Stimulated activated CD8-positive, alpha-beta memory T cell treated with anti-CD3 and anti-CD28 coated beads, Interleukin-4, amount 100 ng/mL, for 24 hours (primary cell): ENCODE measurements around the gene UVSSA.
"Not testable (repeated sequence)": the region's sequence is repeated elsewhere in the genome, so short reads cannot be mapped to it uniquely, and the experiment has no call there.

ENCODE experiments used
- DNase-seq: peaks from one replicate; pipeline ENCODE4 v3.0.0-alpha.2; 2020; ENCODE audit warnings: low read depth

UVSSA gene

DNA sequence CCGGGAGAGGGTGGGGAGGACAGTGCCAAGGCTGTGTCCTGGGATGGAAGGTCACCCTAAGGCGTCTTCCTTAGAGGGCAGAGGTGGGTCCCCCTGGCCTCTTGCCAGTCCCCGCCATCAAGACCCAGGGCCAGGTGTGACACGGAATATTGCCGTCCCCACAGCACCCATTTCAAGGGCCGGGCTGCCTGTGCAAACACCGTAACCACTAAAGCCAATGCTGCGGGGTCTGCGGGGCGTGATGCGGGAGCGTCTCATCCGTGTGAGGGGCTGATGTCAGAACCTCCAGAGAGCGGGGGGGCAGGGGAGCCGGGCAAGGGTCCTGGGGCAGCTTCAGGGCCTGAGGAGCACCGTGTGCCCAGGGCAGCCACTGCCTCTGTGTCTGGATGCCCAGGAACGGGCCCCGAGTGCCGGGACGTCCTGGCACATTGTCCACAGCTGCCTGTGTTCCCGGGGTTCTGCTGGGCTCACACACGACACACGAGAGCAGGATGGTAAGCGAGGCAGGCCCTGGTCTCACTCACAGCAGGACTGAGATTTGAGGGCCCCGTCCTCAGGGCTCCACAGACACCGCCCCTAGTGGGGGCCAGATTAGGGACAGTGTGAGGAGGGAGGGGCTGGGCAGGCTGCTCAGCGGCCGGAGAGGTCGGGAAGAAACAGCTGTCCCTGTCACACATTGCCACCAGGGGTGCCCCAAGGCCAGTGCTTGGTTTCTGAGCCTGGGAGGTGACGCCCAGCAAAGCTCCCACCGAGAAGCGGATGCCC, 30.0 kb downstream of the UVSSA start:
- no peak for DNase-seq

DNA sequence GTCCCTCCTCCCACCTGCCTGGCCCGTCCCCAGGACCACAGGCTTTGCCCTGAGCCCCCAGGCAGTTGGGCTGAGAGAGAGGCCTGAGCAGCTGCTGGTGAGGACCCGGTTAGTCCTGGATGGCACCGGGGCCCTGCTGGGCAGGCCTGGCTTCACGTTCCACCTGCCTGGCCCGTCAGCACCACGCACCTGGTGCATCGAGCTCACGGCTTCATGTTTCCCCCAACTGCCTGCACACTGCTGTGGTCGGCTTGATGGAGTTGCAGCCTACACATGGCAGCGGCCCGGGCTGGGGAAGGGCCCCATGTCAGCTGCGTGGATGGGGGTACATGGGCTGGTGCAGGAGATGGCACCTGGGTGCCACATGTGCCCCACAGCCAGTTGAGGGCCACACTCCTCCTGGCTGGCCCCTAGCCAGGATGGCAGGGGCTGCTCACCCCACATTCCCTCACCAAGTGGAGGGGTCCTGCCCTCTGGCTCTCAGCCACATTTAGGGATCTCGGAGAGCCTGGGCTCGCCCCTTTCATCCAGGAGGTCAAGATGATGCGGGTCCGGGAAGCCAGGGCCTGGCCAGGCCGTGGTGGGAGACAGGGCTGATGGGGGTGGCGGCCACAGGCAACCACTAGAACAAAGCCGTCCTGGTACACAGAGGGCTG, 30.7 kb downstream of the UVSSA start:
- DNase-seq, result no peak

DNA sequence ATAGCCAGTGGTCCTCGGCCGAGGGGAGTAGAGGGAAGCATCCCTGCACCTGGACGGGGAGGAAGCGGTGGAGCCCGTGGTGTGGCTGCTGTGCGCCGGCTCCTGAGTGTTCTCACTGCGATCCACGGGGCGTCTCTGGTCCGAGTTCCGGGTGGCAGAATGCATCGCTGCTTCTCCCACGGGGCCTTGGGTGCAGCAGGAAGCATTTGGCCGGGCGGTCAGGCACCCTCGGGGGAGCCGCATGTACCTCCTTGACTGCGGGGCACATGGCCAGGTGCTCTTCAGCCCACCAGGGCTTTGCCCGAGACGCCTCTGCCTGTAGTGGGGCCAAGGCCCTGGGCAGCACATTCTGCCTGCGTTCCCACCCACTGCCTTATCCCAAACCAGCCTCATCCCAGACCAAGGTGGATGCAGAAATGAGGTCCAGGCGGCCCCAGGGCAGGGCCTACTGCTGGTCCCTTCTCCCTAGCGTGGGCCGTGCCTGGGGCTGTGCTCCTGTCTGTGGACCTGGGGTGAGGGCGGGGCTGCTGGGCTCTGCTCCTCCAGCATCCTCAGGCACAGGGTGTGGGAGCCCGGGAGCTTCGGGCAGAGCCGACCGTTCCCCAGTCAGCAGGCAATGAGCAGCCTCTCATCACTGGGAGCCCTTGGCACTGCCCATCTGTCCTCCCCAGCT, 31.7 kb downstream of the UVSSA start:
- DNase-seq, result no peak

DNA sequence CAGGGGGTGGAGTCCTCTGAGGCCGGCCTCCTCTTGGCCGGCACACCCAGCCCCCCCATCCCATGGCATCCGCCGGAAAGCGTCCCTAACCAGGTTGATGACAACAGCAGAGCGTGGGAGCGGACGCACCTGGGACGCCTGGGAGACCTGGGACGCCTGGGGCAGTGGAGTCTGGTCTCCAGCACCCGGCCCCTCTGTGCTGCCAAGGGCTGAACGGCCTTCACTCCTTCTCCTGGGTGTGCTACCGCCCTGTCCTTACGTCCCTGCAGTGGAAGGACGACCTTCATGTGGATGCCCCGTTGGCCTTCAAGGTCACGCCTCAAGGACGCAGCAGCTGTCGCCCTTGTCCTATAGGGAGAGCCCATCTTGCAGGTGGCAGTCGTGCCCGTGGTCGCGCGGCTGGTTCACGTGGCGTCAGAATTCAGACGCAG, 32.4 kb downstream of the UVSSA start:
- no peak for DNase-seq

DNA sequence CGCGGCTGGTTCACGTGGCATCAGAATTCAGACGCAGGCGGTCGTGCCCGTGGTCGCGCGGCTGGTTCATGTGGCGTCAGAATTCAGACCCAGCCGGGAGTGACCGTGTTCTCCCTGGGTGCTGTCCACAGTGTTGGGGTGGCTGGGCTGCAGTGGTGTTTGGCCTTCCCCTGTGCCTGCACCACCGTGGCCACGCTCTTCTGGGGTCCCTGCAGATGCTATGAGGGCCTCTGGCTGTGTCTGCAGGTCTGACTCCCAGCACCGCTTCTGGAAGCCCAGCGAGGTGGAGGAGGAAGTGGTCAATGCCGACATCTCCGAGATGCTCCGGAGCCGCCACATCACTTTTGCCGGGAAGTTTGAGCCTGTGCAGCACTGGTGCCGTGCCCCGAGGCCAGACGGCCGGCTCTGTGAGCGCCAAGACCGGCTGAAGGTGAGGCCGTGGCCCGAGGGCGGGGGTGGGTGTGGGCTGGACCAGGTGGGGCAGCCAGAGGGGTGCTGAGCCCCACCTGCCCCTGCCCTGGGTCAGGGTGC, 32.9 kb downstream of the UVSSA start:
- DNase-seq, result no peak

DNA sequence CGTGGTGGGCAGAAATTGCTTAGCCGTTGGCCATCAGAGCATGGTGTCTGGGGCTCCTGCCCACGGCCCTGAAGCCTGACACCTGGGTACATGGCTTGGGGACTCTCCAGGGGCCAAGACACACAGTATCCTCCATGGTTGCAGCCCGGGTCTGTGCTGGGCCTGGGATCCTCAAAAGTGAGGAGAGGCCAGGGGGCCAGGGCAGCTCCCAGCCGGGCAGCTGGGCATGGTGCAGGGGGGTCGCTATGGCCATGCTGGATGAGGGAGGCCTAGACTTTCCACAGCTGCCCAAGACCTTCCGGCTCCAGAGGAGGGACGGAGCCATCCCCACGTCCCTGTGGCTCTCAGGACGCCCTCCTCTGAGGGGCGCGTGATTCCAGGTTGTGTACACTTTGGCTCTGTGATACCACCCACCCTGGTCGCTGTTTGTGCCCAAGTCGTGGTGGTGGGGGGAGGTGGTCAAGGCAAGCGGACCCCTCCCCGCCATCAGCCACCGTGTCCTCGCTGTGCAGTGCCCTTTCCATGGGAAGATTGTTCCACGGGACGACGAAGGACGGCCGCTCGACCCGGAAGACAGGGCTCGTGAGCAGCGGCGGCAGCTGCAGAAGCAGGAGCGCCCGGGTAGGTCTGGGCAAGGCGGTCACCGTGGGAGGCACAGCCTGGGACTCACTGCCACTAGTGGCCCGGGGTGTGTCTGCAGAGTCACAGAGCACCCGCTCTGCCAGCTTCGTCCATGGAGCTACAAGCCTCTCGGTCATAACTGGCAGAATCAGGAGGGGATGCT, 33.6 kb downstream of the UVSSA start:
- no peak for DNase-seq

DNA sequence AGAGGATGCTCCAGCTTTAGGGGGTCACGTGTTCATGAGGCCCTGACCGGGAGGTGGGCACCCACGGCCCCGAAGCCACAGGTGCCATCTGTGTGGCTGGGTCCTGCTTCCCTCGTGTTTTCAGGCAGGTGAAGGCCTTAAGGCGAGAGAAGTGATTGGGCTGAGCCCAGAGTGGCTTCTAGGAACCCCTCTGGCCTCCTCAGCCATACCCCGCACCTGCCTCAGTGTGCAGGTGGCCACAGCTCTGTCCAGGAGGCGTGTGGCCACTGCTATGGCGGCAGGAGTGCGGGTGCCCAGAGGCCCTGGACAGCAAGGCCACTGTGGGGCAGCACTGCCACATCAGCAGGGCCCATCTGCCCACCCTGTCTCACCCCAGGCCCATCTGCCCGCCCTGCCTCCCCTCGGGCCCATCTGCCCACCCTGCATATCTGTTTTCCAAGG, 34.2 kb downstream of the UVSSA start:
- DNase-seq, result no peak

DNA sequence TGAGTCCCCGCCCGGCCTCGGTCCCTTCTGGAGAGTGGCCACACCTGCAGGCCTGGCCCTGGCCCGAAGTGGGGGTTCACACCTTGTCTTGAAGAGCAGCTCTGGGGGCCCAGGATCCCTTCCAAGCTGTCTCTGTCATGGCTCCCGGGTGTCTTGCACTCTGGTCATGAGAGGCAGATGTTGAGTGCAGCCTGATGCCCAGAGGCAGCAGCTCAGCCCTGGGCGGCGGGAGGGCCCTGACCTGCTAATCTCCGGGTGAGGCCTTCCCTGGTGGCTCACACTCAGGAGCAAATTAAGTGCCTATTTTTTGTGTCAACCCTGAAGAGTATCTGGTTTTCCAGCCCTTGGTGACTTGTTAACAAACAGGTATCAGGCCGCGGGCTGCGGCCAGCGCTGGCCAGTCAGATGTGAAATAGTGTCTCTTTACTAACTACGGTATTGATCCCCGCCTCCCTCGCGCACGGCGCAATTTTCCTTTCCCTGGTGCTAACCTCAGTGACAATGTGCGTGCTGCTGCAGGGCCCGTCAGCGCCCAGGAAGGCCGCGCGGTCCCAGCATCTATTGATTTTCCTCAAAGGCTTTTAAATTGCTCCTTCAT, 35.0 kb downstream of the UVSSA start:
- DNase-seq, result no peak

DNA sequence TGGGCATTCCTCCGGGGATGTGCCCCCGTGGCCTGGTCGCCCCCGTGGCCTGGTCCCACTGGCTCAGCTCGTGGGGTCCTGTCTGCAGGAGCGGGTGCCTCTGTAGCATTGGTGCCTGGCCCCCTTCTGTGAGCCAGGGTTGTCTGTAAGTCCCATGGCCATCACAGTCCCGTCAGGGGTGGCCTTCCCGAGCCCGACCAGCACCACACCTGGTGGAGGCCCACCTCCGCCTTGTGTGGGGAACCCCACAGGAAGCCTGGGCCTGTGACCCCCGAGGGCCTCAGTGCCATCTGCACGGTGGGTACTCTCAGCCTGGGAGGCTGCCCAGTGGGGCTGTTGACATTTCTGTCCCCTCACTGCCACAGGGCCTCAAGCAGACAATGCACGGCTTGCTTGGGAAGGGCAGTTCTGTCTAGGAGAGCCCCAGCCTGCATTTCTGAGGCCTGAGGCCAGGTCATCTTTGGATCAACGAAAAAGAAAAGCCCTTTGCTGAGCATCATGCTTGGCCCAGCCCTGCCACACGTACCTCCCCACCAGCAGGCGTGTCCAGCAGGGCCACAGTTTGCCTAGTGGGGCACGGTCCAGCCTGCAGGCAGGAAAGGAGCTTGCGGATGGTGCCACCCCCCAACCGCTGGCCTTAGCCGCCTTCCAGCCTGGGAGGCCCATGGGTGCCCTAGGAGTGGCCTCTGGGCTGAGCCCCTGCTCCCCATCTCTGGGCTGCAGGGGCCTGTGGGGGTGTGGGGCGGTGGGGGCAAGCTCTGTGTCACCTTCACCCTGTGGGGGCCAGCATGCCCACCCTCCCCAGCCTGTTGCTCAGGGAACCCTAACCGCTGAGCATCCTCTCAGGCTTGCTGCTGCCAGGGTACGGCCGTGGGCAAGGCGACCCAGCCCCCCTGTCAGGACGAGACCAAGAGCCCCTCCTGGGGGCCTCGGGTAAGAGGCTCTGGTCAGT, 36.0 kb downstream of the UVSSA start:
- DNase-seq, result no peak

DNA sequence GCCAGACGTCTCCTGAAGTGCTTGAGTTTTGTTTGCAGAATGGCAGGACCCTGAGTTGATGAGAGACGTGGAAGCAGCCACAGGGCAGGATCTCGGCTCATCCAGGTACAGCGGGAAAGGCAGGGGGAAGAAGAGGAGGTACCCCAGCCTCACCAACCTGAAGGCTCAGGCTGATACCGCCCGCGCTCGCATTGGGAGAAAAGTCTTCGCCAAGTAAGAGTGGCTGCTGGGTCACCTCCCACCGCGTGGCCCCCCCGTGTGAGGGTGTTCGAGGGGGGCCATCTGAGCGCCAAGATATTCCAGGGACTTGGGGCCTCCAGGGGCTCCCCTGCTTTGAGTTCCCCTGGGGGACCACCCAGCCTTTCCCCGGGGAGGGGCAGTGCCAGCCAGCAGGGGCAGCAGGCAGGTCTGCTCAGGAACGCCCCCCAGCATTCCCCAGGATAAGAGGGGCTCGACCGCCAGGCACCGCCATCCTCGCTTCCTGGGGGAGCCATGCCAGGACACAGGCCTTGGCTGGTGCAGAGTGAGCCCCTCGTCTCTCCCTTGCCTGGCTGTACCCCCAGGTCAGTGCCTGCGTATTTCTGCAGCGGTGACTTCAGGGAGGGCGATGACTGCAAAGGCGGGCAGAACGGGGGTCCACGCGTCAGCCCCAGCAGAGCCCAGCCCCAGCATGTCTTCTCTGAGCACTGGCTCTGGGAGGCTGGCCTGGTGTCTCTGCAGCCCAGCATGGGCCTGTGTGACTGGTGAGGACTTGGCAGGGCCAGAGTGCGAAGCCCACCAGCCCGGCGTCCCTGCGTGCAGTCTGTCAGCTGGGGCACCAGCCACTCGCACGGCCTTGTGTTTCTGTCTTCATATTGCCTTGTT, 37.0 kb downstream of the UVSSA start:
- no peak for DNase-seq

DNA sequence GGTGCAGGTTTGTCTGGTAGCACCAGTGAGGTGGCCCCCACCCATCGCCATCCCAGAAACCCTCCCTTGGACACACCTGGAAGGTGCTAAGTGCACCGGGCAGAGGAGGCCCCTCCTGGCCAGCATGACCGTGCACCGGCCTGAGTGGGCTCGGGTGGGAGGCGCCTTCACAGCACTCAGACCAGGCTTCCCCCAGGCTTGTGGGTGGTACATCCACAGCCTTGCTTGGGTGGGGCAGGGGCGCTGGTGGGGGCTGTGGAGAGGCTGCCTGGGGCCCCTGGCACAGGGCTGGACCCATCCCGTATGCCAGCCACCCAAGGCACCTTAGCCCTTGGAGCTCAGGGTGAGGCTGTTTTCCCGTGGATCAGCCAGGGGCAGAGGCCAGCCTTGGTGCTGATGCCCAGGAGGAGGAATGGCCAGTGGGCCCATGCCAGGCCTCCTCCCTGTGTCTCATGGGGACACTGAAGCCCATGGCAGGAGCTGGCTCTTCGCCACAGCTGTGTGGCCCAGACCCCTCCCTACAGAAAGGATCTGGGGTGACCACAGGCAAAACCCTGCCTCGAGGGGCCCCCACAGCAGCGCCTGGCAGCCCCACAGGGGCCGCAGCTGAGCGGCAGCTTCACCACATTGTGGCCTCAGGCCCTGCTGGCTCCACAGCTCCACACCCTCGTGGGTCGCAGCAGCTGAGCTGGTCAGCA, 37.8 kb downstream of the UVSSA start:
- no peak for DNase-seq

DNA sequence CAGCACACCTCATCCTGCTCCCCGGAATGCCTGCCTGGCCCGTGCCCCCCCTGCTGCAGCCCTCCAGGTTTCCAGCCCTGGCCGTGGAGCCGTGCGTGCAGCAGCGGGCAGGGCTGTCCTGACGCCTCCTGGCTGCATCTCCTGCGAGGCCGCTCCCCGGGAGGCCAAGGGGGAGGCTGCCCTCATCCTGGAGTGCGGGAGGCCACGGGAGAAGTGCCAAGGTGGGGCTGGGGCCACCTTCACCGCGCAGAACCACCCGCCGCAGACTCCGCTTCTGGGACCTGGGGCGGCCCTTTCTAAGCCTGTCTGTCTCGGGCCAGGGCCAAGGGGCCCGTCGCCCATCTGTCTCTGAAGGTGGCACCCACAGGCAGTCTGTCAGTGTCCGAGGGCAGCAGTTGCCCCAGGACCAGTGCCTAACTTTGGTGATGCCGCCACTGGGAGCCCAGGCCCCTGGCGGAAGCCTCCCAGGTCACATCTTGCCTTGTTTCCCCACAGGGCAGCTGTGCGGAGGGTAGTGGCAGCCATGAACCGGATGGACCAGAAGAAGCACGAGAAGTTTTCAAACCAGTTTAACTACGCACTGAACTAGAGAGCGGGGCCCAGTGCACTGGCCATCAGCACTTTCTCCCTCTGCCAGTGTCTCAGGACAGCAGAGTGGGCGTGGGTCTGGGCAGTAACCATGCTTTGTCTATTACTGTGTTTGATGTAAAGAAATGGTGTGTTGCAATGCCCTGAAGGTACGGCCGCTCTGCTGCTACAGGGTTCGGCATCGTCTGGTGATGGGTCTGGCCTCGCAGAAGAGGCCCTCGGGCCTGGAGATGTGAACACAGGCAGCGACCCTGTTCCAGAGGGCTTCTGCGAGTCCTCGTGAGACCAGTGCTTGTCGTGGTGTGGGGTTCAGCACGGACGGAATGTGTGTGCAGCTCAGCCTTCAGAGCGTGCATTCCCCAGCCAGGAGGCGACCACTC, 38.6 kb downstream of the UVSSA start:
- DNase-seq, result no peak

DNA sequence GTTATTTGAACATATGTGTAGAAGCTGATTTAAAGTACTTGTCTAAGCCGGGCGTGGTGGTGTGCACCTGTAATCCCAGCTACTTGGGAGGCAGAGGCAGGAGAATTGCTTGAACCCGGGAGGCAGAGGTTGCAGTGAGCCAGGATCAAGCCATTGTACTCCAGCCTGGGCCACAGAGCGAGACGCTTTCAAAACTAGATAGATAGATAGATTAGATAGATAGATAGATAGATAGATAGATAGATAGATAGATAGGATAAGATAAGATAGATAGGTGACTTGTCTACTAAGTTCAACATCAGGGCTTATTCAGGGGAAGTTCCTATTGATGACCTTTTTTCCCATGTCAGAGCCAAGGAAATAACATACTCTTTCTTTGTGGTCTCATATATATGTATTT, 46.4 kb downstream of the UVSSA start:
- DNase-seq, result not testable (repeated sequence)

DNA sequence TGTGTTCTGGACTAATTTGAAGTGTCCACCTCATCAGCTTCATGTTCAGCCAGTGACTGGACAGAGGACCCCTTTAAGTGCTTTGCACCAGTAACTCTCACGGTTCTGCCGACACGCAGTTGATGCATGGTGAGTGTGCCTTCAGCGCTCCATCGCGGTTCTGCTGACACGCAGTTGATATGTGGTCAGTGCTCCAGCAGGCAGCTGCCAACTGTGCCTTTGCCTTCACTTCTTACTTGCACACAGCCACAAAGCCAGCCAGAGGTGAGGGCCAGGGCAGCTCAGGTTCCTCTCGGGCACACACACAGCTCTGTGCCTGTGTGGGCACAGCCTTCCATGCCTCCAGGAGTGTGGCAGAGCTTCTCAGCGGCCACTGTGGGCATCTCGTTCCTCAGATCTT, 46.9 kb downstream of the UVSSA start:
- no peak for DNase-seq

DNA sequence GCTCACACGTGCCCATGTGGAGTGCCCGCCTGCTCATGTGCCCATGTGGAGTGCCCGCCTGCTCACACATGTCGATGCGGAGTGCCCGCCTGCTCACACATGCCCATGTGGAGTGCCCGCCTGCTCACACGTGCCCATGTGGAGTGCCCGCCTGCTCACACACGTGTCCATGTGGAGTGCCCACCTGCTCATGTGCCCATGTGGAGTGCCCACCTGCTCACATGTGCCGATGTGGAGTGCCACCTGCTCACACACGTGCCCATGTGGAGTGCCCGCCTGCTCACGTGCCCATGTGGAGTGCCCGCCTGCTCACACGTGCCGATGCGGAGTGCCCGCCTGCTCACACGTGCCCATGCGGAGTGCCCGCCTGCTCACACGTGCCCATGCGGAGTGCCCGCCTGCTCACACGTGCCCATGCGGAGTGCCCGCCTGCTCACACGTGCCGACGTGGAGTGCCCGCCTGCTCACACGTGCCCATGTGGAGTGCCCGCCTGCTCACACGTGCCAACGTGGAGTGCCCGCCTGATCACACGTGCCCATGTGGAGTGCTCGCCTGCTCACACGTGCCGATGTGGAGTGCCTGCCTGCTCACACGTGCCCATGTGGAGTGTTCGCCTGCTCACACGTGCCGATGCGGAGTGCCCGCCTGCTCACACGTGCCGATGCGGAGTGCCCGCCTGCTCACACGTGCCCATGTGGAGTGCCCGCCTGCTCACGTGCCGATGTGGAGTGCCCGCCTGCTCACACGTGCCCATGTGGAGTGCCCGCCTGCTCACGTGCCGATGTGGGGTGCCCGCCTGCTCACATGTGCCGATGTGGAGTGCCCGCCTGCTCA, 47.8 kb downstream of the UVSSA start:
- DNase-seq, result not testable (repeated sequence)

DNA sequence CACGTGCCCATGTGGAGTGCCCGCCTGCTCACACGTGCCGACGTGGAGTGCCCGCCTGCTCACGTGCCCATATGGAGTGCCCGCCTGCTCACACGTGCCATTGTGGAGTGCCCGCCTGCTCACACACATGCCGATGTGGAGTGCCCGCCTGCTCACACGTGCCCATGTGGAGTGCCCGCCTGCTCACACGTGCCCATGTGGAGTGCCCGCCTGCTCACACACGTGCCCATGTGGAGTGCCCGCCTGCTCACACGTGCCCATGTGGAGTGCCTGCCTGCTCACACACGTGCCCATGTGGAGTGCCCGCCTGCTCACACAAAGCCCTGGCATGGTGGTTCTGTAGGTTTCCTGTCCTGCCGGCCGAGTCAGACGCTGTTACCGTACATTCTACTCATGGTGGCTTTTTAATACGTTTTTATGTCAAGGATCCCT, 48.4 kb downstream of the UVSSA start:
- DNase-seq, result not testable (repeated sequence)
